CD8-positive, alpha-beta memory T cell (primary cell): ENCODE measurements around the gene PDLIM4. TPM values are rescaled to one million over a fixed set of nuclear protein-coding genes. Genes with fewer than 3 reads are reported as not detected.

Experiments
- CTCF ChIA-PET: fragments of 350-600 bp; sonication (Branson Sonifier 250); formaldehyde crosslinking; loops from one replicate; lab custom pipeline; 2021; ENCODE audit warnings: antibody characterized with exemption; lab: Charles Lee
- POLR2A ChIA-PET: fragments of 350-600 bp; sonication (Branson Sonifier 250); formaldehyde crosslinking; loops from one replicate; lab custom pipeline; 2021; ENCODE audit warnings: antibody characterized with exemption; lab: Charles Lee
- DNase-seq, 5 donors: peaks; one replicate each; pipeline versions ENCODE4 v3.0.0 to v3.0.0-alpha.2; 2020 to 2022; ENCODE audit warnings: mixed read lengths in 1 of 5
- H3K27ac ChIP-seq: one replicate; pipeline ENCODE4 v1.7.0; 2013; ENCODE audit warnings: low read depth, mild to moderate bottlenecking, low read length, moderate library complexity
- H3K27me3 ChIP-seq: 2 replicates; pipeline ENCODE4 v1.7.0; 2013; ENCODE audit warnings: low read length, mild to moderate bottlenecking; ENCODE audit not compliant: insufficient read depth, poor library complexity, severe bottlenecking
- H3K36me3 ChIP-seq: 2 replicates; pipeline ENCODE4 v1.7.0; 2013; ENCODE audit warnings: mild to moderate bottlenecking, low read length, moderate library complexity; ENCODE audit not compliant: insufficient read depth
- H3K4me1 ChIP-seq: 2 replicates; pipeline ENCODE4 v1.7.0; 2013; ENCODE audit warnings: mild to moderate bottlenecking, low read length, moderate library complexity; ENCODE audit not compliant: insufficient read depth
- H3K4me3 ChIP-seq: 2 replicates; pipeline ENCODE4 v1.7.0; 2013; ENCODE audit warnings: mild to moderate bottlenecking, low read length
- H3K9me3 ChIP-seq: 2 replicates; pipeline ENCODE4 v1.7.0; 2013; ENCODE audit warnings: mild to moderate bottlenecking, low read length
- H3K27ac Mint-ChIP-seq, 8 donors: one replicate each; pipeline ENCODE4 v1.8.0; 2020 to 2021; ENCODE audit warnings: mixed read lengths in 8 of 8, mild to moderate bottlenecking in 6 of 8, inconsistent platforms in 3 of 8, moderate library complexity in 3 of 8
- H3K27me3 Mint-ChIP-seq, 2 donors: one replicate each; pipeline ENCODE4 v1.8.0; 2020 to 2021; ENCODE audit warnings: mixed read lengths in 2 of 2, mild to moderate bottlenecking in 1 of 2, moderate library complexity in 1 of 2
- H3K36me3 Mint-ChIP-seq, 3 donors: one replicate each; pipeline ENCODE4 v1.8.0; 2020 to 2021; ENCODE audit warnings: mixed read lengths in 3 of 3, inconsistent platforms in 1 of 3, mild to moderate bottlenecking in 1 of 3
- H3K4me1 Mint-ChIP-seq, 3 donors: one replicate each; pipeline ENCODE4 v1.8.0; 2020 to 2021; ENCODE audit warnings: mixed read lengths in 3 of 3, inconsistent platforms in 1 of 3, mild to moderate bottlenecking in 1 of 3
- H3K4me3 Mint-ChIP-seq, 7 donors: one replicate each; pipeline ENCODE4 v1.8.0; 2020 to 2021; ENCODE audit warnings: mixed read lengths in 7 of 7, mild to moderate bottlenecking in 6 of 7, moderate library complexity in 4 of 7, inconsistent platforms in 2 of 7
- H3K9me3 Mint-ChIP-seq, 5 donors: one replicate each; pipeline ENCODE4 v1.8.0; 2020 to 2022; ENCODE audit warnings: mixed read lengths in 5 of 5, mild to moderate bottlenecking in 3 of 5, moderate library complexity in 2 of 5, inconsistent platforms in 1 of 5
- polyA plus RNA-seq: library from polyadenylated mRNA; unstranded; fragments of 300-500 nt; fragmentation: Illumina TruSeq; gene quantifications from one replicate; pipeline ENCODE4 v1.2.3, GENCODE V29; 2021
- total RNA-seq, 2 experiments: library from RNA; stranded (reverse); gene quantifications; one replicate each; pipeline ENCODE4 v1.2.3, GENCODE V29; 2021

PDLIM4 gene
- total and polyA plus RNA-seq, 3 experiments from 2014 or later: 0.39 to 1.4 TPM; not detected in 1

GRCh38 chr5:132294728-132295504 is 37.4 kb downstream of the PDLIM4 start:
- no peaks in the 10 kb centered on the region for H3K9me3 ChIP-seq
- no peaks in the 10 kb centered on the region for H3K9me3 Mint-ChIP-seq
- H3K4me1 ChIP-seq: peaks cover 16% of the 10 kb centered on the region
- H3K27ac Mint-ChIP-seq: peak overlapping the region in 6 of 8 donors; percentile 51 to 85 (median 66)
- peak in 4 of 5 donors; percentile 28 to 72 (median 49) for DNase-seq
- H3K4me1 Mint-ChIP-seq: peaks cover 10 to 26% (median 11%) of the 10 kb centered on the region in 3 donors
- peaks cover 10% of the 10 kb centered on the region for H3K27me3 ChIP-seq
- no peaks in the 10 kb centered on the region for H3K36me3 ChIP-seq
- H3K36me3 Mint-ChIP-seq: peaks cover 0 to 5% (median 0%) of the 10 kb centered on the region in 3 donors
- POLR2A ChIA-PET: interaction anchor here (1.2 kb wide), 1 partner anchor 116 kb away, joined by 3 read pairs; no protein-coding TSS in a partner anchor
- no peak overlapping the region for H3K27ac ChIP-seq
- H3K4me3 ChIP-seq: peak overlapping the region; percentile 42
- peak overlapping the region; percentile 89 to 95 (median 91) for H3K4me3 Mint-ChIP-seq
- peaks cover 12 to 22% of the 10 kb centered on the region in 2 donors for H3K27me3 Mint-ChIP-seq
- CTCF ChIA-PET: interaction anchor here (1.1 to 1.6 kb wide), 3 partner anchors 20 to 232 kb away, joined by 3 to 5 read pairs (median 3); no protein-coding TSS in a partner anchor

GRCh38 chr5:132295505-132296411 is 38.3 kb downstream of the PDLIM4 start:
- peaks cover 0 to 5% (median 0%) of the 10 kb centered on the region in 3 donors for H3K36me3 Mint-ChIP-seq
- Histone ChIP-seq H3K27ac (peak overlapping the region; percentile 41), H3K4me1 (peaks cover 16% of the 10 kb centered on the region), H3K27me3 (peaks cover 10% of the 10 kb centered on the region), H3K9me3 (no peaks in the 10 kb centered on the region), H3K4me3 (peak overlapping the region; percentile 42), H3K36me3 (no peaks in the 10 kb centered on the region)
- peak overlapping the region; percentile 84 to 95 (median 91) for H3K4me3 Mint-ChIP-seq
- ChIA-PET CTCF (no interaction called here), POLR2A (no interaction called here)
- peaks cover 10 to 26% (median 11%) of the 10 kb centered on the region in 3 donors for H3K4me1 Mint-ChIP-seq
- no peak for DNase-seq
- peak overlapping the region in 4 of 8 donors; percentile 15 to 84 (median 68) for H3K27ac Mint-ChIP-seq
- no peaks in the 10 kb centered on the region for H3K9me3 Mint-ChIP-seq
- peaks cover 12 to 20% of the 10 kb centered on the region in 2 donors for H3K27me3 Mint-ChIP-seq

- Histone ChIP-seq H3K4me1 (peaks cover 16% of the 10 kb centered on the region), H3K9me3 (no peaks in the 10 kb centered on the region), H3K4me3 (no peak overlapping the region), H3K27me3 (peaks cover 10% of the 10 kb centered on the region), H3K27ac (peak overlapping the region; percentile 41), H3K36me3 (no peaks in the 10 kb centered on the region)
- Mint-ChIP-seq H3K4me1 (peaks cover 10 to 26% (median 11%) of the 10 kb centered on the region in 3 donors), H3K4me3 (peak overlapping the region in 1 of 7 donors; percentile 72), H3K27me3 (peaks cover 12 to 20% of the 10 kb centered on the region in 2 donors), H3K9me3 (no peaks in the 10 kb centered on the region), H3K27ac (peak overlapping the region in 1 of 8 donors; percentile 25), H3K36me3 (peaks cover 0 to 5% (median 0%) of the 10 kb centered on the region in 3 donors)
- ChIA-PET POLR2A (no interaction called here), CTCF (no interaction called here)
- DNase-seq: no peak
These were observed 39.0 kb downstream of the PDLIM4 start for GRCh38 chr5:132296412-132297016.

- no peaks in the 10 kb centered on the region for H3K9me3 Mint-ChIP-seq
- H3K27me3 Mint-ChIP-seq: peaks cover 12 to 20% of the 10 kb centered on the region in 2 donors
- H3K4me1 Mint-ChIP-seq: peaks cover 10 to 26% (median 11%) of the 10 kb centered on the region in 3 donors
- no peak overlapping the region for H3K4me3 Mint-ChIP-seq
- Histone ChIP-seq H3K4me3 (no peak overlapping the region), H3K27me3 (peaks cover 10% of the 10 kb centered on the region), H3K27ac (no peak overlapping the region), H3K9me3 (no peaks in the 10 kb centered on the region), H3K4me1 (peaks cover 16% of the 10 kb centered on the region), H3K36me3 (no peaks in the 10 kb centered on the region)
- CTCF ChIA-PET: no interaction called here
- peak overlapping the region in 1 of 8 donors; percentile 10 for H3K27ac Mint-ChIP-seq
- DNase-seq: no peak
- peaks cover 0 to 5% (median 0%) of the 10 kb centered on the region in 3 donors for H3K36me3 Mint-ChIP-seq
- POLR2A ChIA-PET: no interaction called here
These were observed 39.9 kb downstream of the PDLIM4 start for GRCh38 chr5:132297211-132297940.

- H3K4me1 ChIP-seq: peaks cover 9% of the 10 kb centered on the region
- Mint-ChIP-seq H3K27me3 (peaks cover 7 to 20% of the 10 kb centered on the region in 2 donors), H3K36me3 (peaks cover 0 to 4% (median 2%) of the 10 kb centered on the region in 3 donors), H3K4me1 (peaks cover 9 to 17% (median 11%) of the 10 kb centered on the region in 3 donors), H3K4me3 (peak overlapping the region in 1 of 7 donors; percentile 6), H3K27ac (no peak overlapping the region), H3K9me3 (no peaks in the 10 kb centered on the region)
- no peak overlapping the region for H3K4me3 ChIP-seq
- H3K27me3 ChIP-seq: peaks cover 10% of the 10 kb centered on the region
- H3K27ac ChIP-seq: no peak overlapping the region
- H3K9me3 ChIP-seq: no peaks in the 10 kb centered on the region
- ChIA-PET POLR2A (no interaction called here), CTCF (no interaction called here)
- DNase-seq: no peak
- H3K36me3 ChIP-seq: no peaks in the 10 kb centered on the region
These were observed 41.1 kb downstream of the PDLIM4 start for GRCh38 chr5:132298298-132299212.

GRCh38 chr5:132299917-132300316 is 42.4 kb downstream of the PDLIM4 start:
- Mint-ChIP-seq H3K4me3 (peak overlapping the region in 1 of 7 donors; percentile 55), H3K4me1 (peaks cover 4 to 10% (median 9%) of the 10 kb centered on the region in 3 donors), H3K27ac (no peak overlapping the region), H3K9me3 (peaks cover 0 to 5% (median 4%) of the 10 kb centered on the region in 5 donors), H3K27me3 (peaks cover 2 to 16% of the 10 kb centered on the region in 2 donors), H3K36me3 (peaks cover 0 to 8% (median 0%) of the 10 kb centered on the region in 3 donors)
- Histone ChIP-seq H3K36me3 (no peaks in the 10 kb centered on the region), H3K9me3 (no peaks in the 10 kb centered on the region), H3K27me3 (peaks cover 9% of the 10 kb centered on the region), H3K4me1 (peaks cover 7% of the 10 kb centered on the region), H3K4me3 (no peak overlapping the region), H3K27ac (no peak overlapping the region)
- DNase-seq: no peak
- POLR2A ChIA-PET: no interaction called here
- CTCF ChIA-PET: no interaction called here
